WERI-Rb-1 (cell line): Measurements from ENCODE around the gene CALML5.

ENCODE experiments used
- DNase-seq: peaks from one replicate; pipeline ENCODE4 v3.0.0-alpha.2; 2020
- H3K27ac ChIP-seq: fragments of 250-450 bp; sonication (Bioruptor Pico); 2 replicates; pipeline ENCODE4 v1.5.1; 2020; ENCODE audit warnings: mild to moderate bottlenecking, moderate library complexity
- H3K27me3 ChIP-seq: fragments of 250-450 bp; sonication (Bioruptor Pico); 2 replicates; pipeline ENCODE4 v1.5.1; 2021; ENCODE audit warnings: mild to moderate bottlenecking, low read depth, moderate library complexity; ENCODE audit not compliant: insufficient read depth, severe bottlenecking
- H3K36me3 ChIP-seq: fragments of 250-450 bp; sonication (Bioruptor Pico); 2 replicates; pipeline ENCODE4 v1.5.1; 2020; ENCODE audit warnings: mild to moderate bottlenecking, moderate library complexity
- H3K4me3 ChIP-seq: 2 replicates; pipeline ENCODE4 v1.5.1; 2011; ENCODE audit warnings: low read depth, mild to moderate bottlenecking, control low read depth, low read length
- H3K9me3 ChIP-seq: fragments of 250-450 bp; sonication (Bioruptor Pico); 2 replicates; pipeline ENCODE4 v1.5.1; 2021; ENCODE audit warnings: mild to moderate bottlenecking, moderate library complexity; ENCODE audit not compliant: severe bottlenecking
- CTCF ChIP-seq: IDR thresholded peaks from 2 replicates; pipeline ENCODE4 v1.5.1; 2011; ENCODE audit warnings: low read depth, mild to moderate bottlenecking, control low read depth, inconsistent platforms, low read length

CALML5 gene

GRCh38 chr10:5532307-5532605, 32.9 kb upstream of the CALML5 start:
- no peak for DNase-seq
- H3K9me3 ChIP-seq, result no peaks in the 10 kb centered on the region
- H3K27ac ChIP-seq, result no peak overlapping the region
- H3K36me3 ChIP-seq, result no peaks in the 10 kb centered on the region
- no peak overlapping the region for H3K4me3 ChIP-seq
- H3K27me3 ChIP-seq, result no peaks in the 10 kb centered on the region
- no peak for TF ChIP-seq CTCF

- no peaks in the 10 kb centered on the region for H3K27me3 ChIP-seq
- no peak overlapping the region for H3K27ac ChIP-seq
- no peak for DNase-seq
- H3K36me3 ChIP-seq, result no peaks in the 10 kb centered on the region
- no peaks in the 10 kb centered on the region for H3K9me3 ChIP-seq
- no peak for TF ChIP-seq CTCF
- no peak overlapping the region for H3K4me3 ChIP-seq
Measured at GRCh38 chr10:5531558-5532306, 32.4 kb upstream of the CALML5 start.

GRCh38 chr10:5530846-5531557, 31.6 kb upstream of the CALML5 start:
- Histone ChIP-seq H3K4me3 (no peak overlapping the region), H3K9me3 (no peaks in the 10 kb centered on the region), H3K27ac (no peak overlapping the region), H3K36me3 (no peaks in the 10 kb centered on the region), H3K27me3 (no peaks in the 10 kb centered on the region)
- no peak for DNase-seq
- TF ChIP-seq CTCF, result no peak

- no peak overlapping the region for H3K4me3 ChIP-seq
- H3K36me3 ChIP-seq, result no peaks in the 10 kb centered on the region
- no peak overlapping the region for H3K27ac ChIP-seq
- H3K9me3 ChIP-seq, result no peaks in the 10 kb centered on the region
- TF ChIP-seq CTCF, result no peak
- no peak for DNase-seq
- no peaks in the 10 kb centered on the region for H3K27me3 ChIP-seq
Measured at GRCh38 chr10:5530412-5530806, 31.0 kb upstream of the CALML5 start.

GRCh38 chr10:5529702-5530411, 30.5 kb upstream of the CALML5 start:
- Histone ChIP-seq H3K36me3 (no peaks in the 10 kb centered on the region), H3K9me3 (no peaks in the 10 kb centered on the region), H3K4me3 (no peak overlapping the region), H3K27ac (no peak overlapping the region), H3K27me3 (no peaks in the 10 kb centered on the region)
- TF ChIP-seq CTCF, result no peak
- no peak for DNase-seq
